Lung (tissue), 12 donors: Measurements from ENCODE around the gene CLEC1A. TPM values are rescaled to one million over a fixed set of nuclear protein-coding genes. Genes with fewer than 3 reads are reported as not detected.

ENCODE experiments used
- ATAC-seq: fragments of 200-7000 bp; cut with Tn5 transposase; one replicate; pipeline ENCODE4 v1.9.1; 2020; ENCODE audit warnings: moderate number of reproducible peaks; ENCODE audit not compliant: insufficient read depth, low FRiP score
- DNase-seq, 3 donors: peaks; one replicate each; pipeline ENCODE4 v3.0.0-alpha.2; 2013 to 2017
- H3K27ac ChIP-seq, 2 donors: one replicate each; pipeline ENCODE4 v1.5.1; 2013; ENCODE audit warnings: mild to moderate bottlenecking in 2 of 2, moderate library complexity in 2 of 2, control low read depth in 1 of 2, inconsistent platforms in 1 of 2, low read depth in 1 of 2, low read length in 1 of 2
- H3K27me3 ChIP-seq, 3 donors: one replicate each; pipeline ENCODE4 v1.5.1; 2013; ENCODE audit warnings: low read length in 2 of 3; ENCODE audit not compliant: control insufficient read depth in 3 of 3, insufficient read depth in 3 of 3
- H3K36me3 ChIP-seq, 4 donors: one replicate each; pipeline ENCODE4 v1.5.1; 2013; ENCODE audit warnings: low read length in 4 of 4, mild to moderate bottlenecking in 1 of 4, moderate library complexity in 1 of 4; ENCODE audit not compliant: control insufficient read depth in 4 of 4, insufficient read depth in 4 of 4
- H3K4me1 ChIP-seq, 5 donors: one replicate each; pipeline ENCODE4 v1.5.1; 2013; ENCODE audit warnings: low read length in 5 of 5, mild to moderate bottlenecking in 2 of 5, moderate library complexity in 1 of 5; ENCODE audit not compliant: control insufficient read depth in 5 of 5, insufficient read depth in 5 of 5
- H3K4me3 ChIP-seq: one replicate; pipeline ENCODE4 v1.5.1; 2013; ENCODE audit warnings: mild to moderate bottlenecking, control low read depth, moderate library complexity
- H3K9ac ChIP-seq, 2 donors: one replicate each; pipeline ENCODE4 v1.5.1; 2013; ENCODE audit warnings: low read length in 2 of 2, control low read depth in 1 of 2; ENCODE audit not compliant: insufficient read depth in 1 of 2
- H3K9me3 ChIP-seq, 4 donors: one replicate each; pipeline ENCODE4 v1.5.1; 2013; ENCODE audit warnings: low read length in 3 of 4, mild to moderate bottlenecking in 1 of 4, moderate library complexity in 1 of 4; ENCODE audit not compliant: control insufficient read depth in 4 of 4, insufficient read depth in 3 of 4
- CTCF ChIP-seq: IDR thresholded peaks from 2 replicates; pipeline ENCODE4 v1.5.1; 2012; ENCODE audit warnings: mild to moderate bottlenecking; ENCODE audit errors: control extremely low read depth, extremely low read depth
- WGBS, 2 donors: extraction: QIAGEN DNeasy Blood & Tissue Kit; methylation state at CpG; one replicate each; pipeline ENCODE4 v1.1.7; 2013; 5-methylcytosine and 5-hydroxymethylcytosine counted together
- polyA plus RNA-seq, 2 donors: library from polyadenylated mRNA; stranded (reverse); fragments of 200-250 nt; gene quantifications; one replicate each; pipeline ENCODE4 v1.2.1, GENCODE V29; 2013
- total RNA-seq, 2 donors: library from RNA; depleted of rRNA in 1 of 2; stranded (reverse); fragments of >200 nt in 1 of 2; gene quantifications; one replicate each; pipeline ENCODE4 v1.2.1, GENCODE V29; 2014 to 2021
- donor health status: control.
- donor health status: control.
- donor health status: Bipolar disorder and iron deficiency.
- donor health status: healthy.
- donor health status: DM: yes; HTN: yes; CAD: no.

Gene CLEC1A
- total and polyA plus RNA-seq, 4 donors: 6.8 to 18.7 (median 8.9) TPM

GRCh38 chr12:10068644-10069043, 30.1 kb downstream of the CLEC1A start:
- Histone ChIP-seq H3K9me3 (peaks cover 0 to 2% (median 0%) of the 10 kb centered on the region in 4 donors), H3K4me3 (no peak overlapping the region), H3K4me1 (peaks cover 0 to 1% (median 0%) of the 10 kb centered on the region in 5 donors), H3K27me3 (no peaks in the 10 kb centered on the region), H3K36me3 (peaks cover 0 to 5% (median 2%) of the 10 kb centered on the region in 4 donors), H3K9ac (no peak overlapping the region), H3K27ac (peak overlapping the region in 1 of 2 donors; percentile 83)
- no peak for TF ChIP-seq CTCF
- WGBS, 2 donors: 13 to 42% methylated on average over 1 of the region's 1 CpG
- peak; percentile 41 for ATAC-seq
- no peak for DNase-seq

GRCh38 chr12:10067942-10068341, 30.8 kb downstream of the CLEC1A start:
- peak in 2 of 3 donors; percentile 37 to 53 for DNase-seq
- no peak overlapping the region for H3K4me3 ChIP-seq
- H3K36me3 ChIP-seq: peaks cover 0 to 5% (median 2%) of the 10 kb centered on the region in 4 donors
- no peaks in the 10 kb centered on the region for H3K27me3 ChIP-seq
- no peaks in the 10 kb centered on the region for H3K4me1 ChIP-seq
- H3K27ac ChIP-seq: no peak overlapping the region
- no peak overlapping the region for H3K9ac ChIP-seq
- no peak for TF ChIP-seq CTCF
- ATAC-seq: peak; percentile 41
- H3K9me3 ChIP-seq: peaks cover 0 to 2% (median 0%) of the 10 kb centered on the region in 4 donors
- WGBS, 2 donors: 4 to 16% methylated on average over 3 of the region's 3 CpGs

- WGBS, 2 donors: 66 to 82% methylated on average over 4 of the region's 4 CpGs
- H3K9ac ChIP-seq: no peak overlapping the region
- no peak for ATAC-seq
These were observed 31.5 kb downstream of the CLEC1A start for GRCh38 chr12:10067264-10067663.

More at GRCh38 chr12:10067264-10067663, 31.5 kb downstream of the CLEC1A start:
- peak overlapping the region; percentile 59 to 80 for H3K27ac ChIP-seq
- peaks cover 0 to 2% (median 0%) of the 10 kb centered on the region in 4 donors for H3K9me3 ChIP-seq
- DNase-seq: peak in 1 of 3 donors; percentile 45
- H3K27me3 ChIP-seq: no peaks in the 10 kb centered on the region
- H3K4me1 ChIP-seq: no peaks in the 10 kb centered on the region
- peaks cover 0 to 5% (median 2%) of the 10 kb centered on the region in 4 donors for H3K36me3 ChIP-seq
- no peak overlapping the region for H3K4me3 ChIP-seq
- no peak for TF ChIP-seq CTCF
